ENCODE data around the gene CCPG1. TPM values are rescaled to one million over a fixed set of nuclear protein-coding genes. Genes with fewer than 3 reads are reported as not detected.

Gene CCPG1
- total RNA-seq, 1 experiment from 2014 or later, result 22.3 TPM

GRCh38 chr15:55398243-55398642 lies 9.9 kb downstream of the CCPG1 start:
- DNase-seq (ENCODE audit: low spot score), result no peak
- in situ Hi-C loops (cut with HindIII; ENCODE audit: low sequenced_read_pairs), result no loop called here

- no peak for DNase-seq (ENCODE audit: low spot score)
- in situ Hi-C loops (cut with HindIII; ENCODE audit: low sequenced_read_pairs), result no loop called here
Observed at GRCh38 chr15:55394694-55395093, 13.5 kb downstream of the CCPG1 start.

- DNase-seq (ENCODE audit: low spot score), result no peak
- in situ Hi-C loops (cut with HindIII; ENCODE audit: low sequenced_read_pairs), result no loop called here
Observed at GRCh38 chr15:55389264-55389607, 18.9 kb downstream of the CCPG1 start.

GRCh38 chr15:55387027-55387426 lies 21.1 kb downstream of the CCPG1 start:
- DNase-seq (ENCODE audit: low spot score), result no peak
- in situ Hi-C loops (cut with HindIII; ENCODE audit: low sequenced_read_pairs), result no loop called here

GRCh38 chr15:55383687-55384086 lies 24.5 kb downstream of the CCPG1 start:
- in situ Hi-C loops (cut with HindIII; ENCODE audit: low sequenced_read_pairs), result no loop called here
- DNase-seq (ENCODE audit: low spot score), result no peak

GRCh38 chr15:55381595-55381994 lies 26.6 kb downstream of the CCPG1 start:
- no peak for DNase-seq (ENCODE audit: low spot score)
- in situ Hi-C loops (cut with HindIII; ENCODE audit: low sequenced_read_pairs), result no loop called here

GRCh38 chr15:55379095-55379494 lies 29.1 kb downstream of the CCPG1 start:
- in situ Hi-C loops (cut with HindIII; ENCODE audit: low sequenced_read_pairs), result no loop called here
- DNase-seq (ENCODE audit: low spot score), result no peak

- no peak for DNase-seq (ENCODE audit: low spot score)
- in situ Hi-C loops (cut with HindIII; ENCODE audit: low sequenced_read_pairs), result no loop called here
Observed at GRCh38 chr15:55372701-55373440, 35.3 kb downstream of the CCPG1 start.

- in situ Hi-C loops (cut with HindIII; ENCODE audit: low sequenced_read_pairs), result no loop called here
- no peak for DNase-seq (ENCODE audit: low spot score)
Observed at GRCh38 chr15:55366981-55367380, 41.2 kb downstream of the CCPG1 start.

GRCh38 chr15:55362641-55363040 lies 45.5 kb downstream of the CCPG1 start:
- in situ Hi-C loops (cut with HindIII; ENCODE audit: low sequenced_read_pairs), result no loop called here
- no peak for DNase-seq (ENCODE audit: low spot score)

GRCh38 chr15:55361048-55361447 lies 47.1 kb downstream of the CCPG1 start:
- in situ Hi-C loops (cut with HindIII; ENCODE audit: low sequenced_read_pairs), result no loop called here
- no peak for DNase-seq (ENCODE audit: low spot score)

GRCh38 chr15:55360256-55360655 lies 47.9 kb downstream of the CCPG1 start:
- in situ Hi-C loops (cut with HindIII; ENCODE audit: low sequenced_read_pairs), result no loop called here
- peak; percentile 13 for DNase-seq (ENCODE audit: low spot score)

- DNase-seq (ENCODE audit: low spot score), result no peak
- in situ Hi-C loops (cut with HindIII; ENCODE audit: low sequenced_read_pairs), result no loop called here
Observed at GRCh38 chr15:55358471-55358870, 49.7 kb downstream of the CCPG1 start.

GRCh38 chr15:55357774-55358173 lies 50.4 kb downstream of the CCPG1 start:
- in situ Hi-C loops (cut with HindIII; ENCODE audit: low sequenced_read_pairs), result no loop called here
- no peak for DNase-seq (ENCODE audit: low spot score)

GRCh38 chr15:55356985-55357585 lies 51.1 kb downstream of the CCPG1 start:
- in situ Hi-C loops (cut with HindIII; ENCODE audit: low sequenced_read_pairs), result no loop called here
- DNase-seq (ENCODE audit: low spot score), result no peak

- DNase-seq (ENCODE audit: low spot score), result no peak
- in situ Hi-C loops (cut with HindIII; ENCODE audit: low sequenced_read_pairs), result no loop called here
Observed at GRCh38 chr15:55353025-55353424, 55.1 kb downstream of the CCPG1 start.

- in situ Hi-C loops (cut with HindIII; ENCODE audit: low sequenced_read_pairs), result no loop called here
- DNase-seq (ENCODE audit: low spot score), result no peak
Observed at GRCh38 chr15:55349282-55349681, 58.9 kb downstream of the CCPG1 start.

- in situ Hi-C loops (cut with HindIII; ENCODE audit: low sequenced_read_pairs), result no loop called here
- no peak for DNase-seq (ENCODE audit: low spot score)
Observed at GRCh38 chr15:55348281-55348778, 59.8 kb downstream of the CCPG1 start.

GRCh38 chr15:55344206-55344605 lies 64.0 kb downstream of the CCPG1 start:
- no peak for DNase-seq (ENCODE audit: low spot score)
- in situ Hi-C loops (cut with HindIII; ENCODE audit: low sequenced_read_pairs), result no loop called here

GRCh38 chr15:55343168-55343567 lies 65.0 kb downstream of the CCPG1 start:
- in situ Hi-C loops (cut with HindIII; ENCODE audit: low sequenced_read_pairs), result no loop called here

GRCh38 chr15:55337160-55337559 lies 71.0 kb downstream of the CCPG1 start:
- in situ Hi-C loops (cut with HindIII; ENCODE audit: low sequenced_read_pairs), result no loop called here
- no peak for DNase-seq (ENCODE audit: low spot score)

More at GRCh38 chr15:55343168-55343567, 65.0 kb downstream of the CCPG1 start:
- DNase-seq (ENCODE audit: low spot score), result no peak

Data from G401 (cell line).